ENCODE data around the gene SH3PXD2A.

GRCh38 chr10:103765168-103765567, 90.2 kb downstream of the SH3PXD2A start:
- no peak for TF ChIP-seq CTCF (IDR thresholded peaks at IDR 0.05)
- TF ChIP-seq POLR2A (IDR thresholded peaks at IDR 0.05) = no peak
